ENCODE results near the gene MYF5.
"Not testable (repeated sequence)": the region's sequence is repeated elsewhere in the genome, so short reads cannot be mapped to it uniquely, and the experiment has no call there.

Gene MYF5

GRCh38 chr12:80716696-80717469, at the start of gene MYF5:
TSS of gene MYF5 (plus strand) at chr12:80716912. CDS start at chr12:80717064, 152 bp downstream.
- DNase-seq (ENCODE audit: low read depth in 2 of 3, low spot score in 1 of 3), result no peak

- DNase-seq (ENCODE audit: low read depth in 2 of 3, low spot score in 1 of 3), result no peak
Measured at GRCh38 chr12:80670214-80670613, 46.5 kb upstream of the MYF5 start.

GRCh38 chr12:80676042-80676636, 40.6 kb upstream of the MYF5 start:
- not testable (repeated sequence) for DNase-seq (ENCODE audit: low read depth in 2 of 3, low spot score in 1 of 3)

- DNase-seq (ENCODE audit: low read depth in 2 of 3, low spot score in 1 of 3), result no peak
Measured at GRCh38 chr12:80676856-80677255, 39.9 kb upstream of the MYF5 start.

GRCh38 chr12:80677994-80678393, 38.7 kb upstream of the MYF5 start:
- DNase-seq (ENCODE audit: low read depth in 2 of 3, low spot score in 1 of 3), result no peak

GRCh38 chr12:80679346-80680131, 37.2 kb upstream of the MYF5 start:
- DNase-seq (ENCODE audit: low read depth in 2 of 3, low spot score in 1 of 3), result no peak

- no peak for DNase-seq (ENCODE audit: low read depth in 2 of 3, low spot score in 1 of 3)
Measured at GRCh38 chr12:80681287-80681686, 35.4 kb upstream of the MYF5 start.

GRCh38 chr12:80681786-80682185, 34.9 kb upstream of the MYF5 start:
- DNase-seq (ENCODE audit: low read depth in 2 of 3, low spot score in 1 of 3), result no peak

GRCh38 chr12:80684077-80684495, 32.6 kb upstream of the MYF5 start:
- DNase-seq (ENCODE audit: low read depth in 2 of 3, low spot score in 1 of 3), result no peak

GRCh38 chr12:80690090-80690489, 26.6 kb upstream of the MYF5 start:
- no peak for DNase-seq (ENCODE audit: low read depth in 2 of 3, low spot score in 1 of 3)

GRCh38 chr12:80690513-80690912, 26.2 kb upstream of the MYF5 start:
- no peak for DNase-seq (ENCODE audit: low read depth in 2 of 3, low spot score in 1 of 3)

GRCh38 chr12:80692114-80692513, 24.6 kb upstream of the MYF5 start:
- no peak for DNase-seq (ENCODE audit: low read depth in 2 of 3, low spot score in 1 of 3)

- DNase-seq (ENCODE audit: low read depth in 2 of 3, low spot score in 1 of 3), result no peak
Measured at GRCh38 chr12:80697270-80697887, 19.3 kb upstream of the MYF5 start.

GRCh38 chr12:80698256-80698655, 18.5 kb upstream of the MYF5 start:
- DNase-seq (ENCODE audit: low read depth in 2 of 3, low spot score in 1 of 3), result no peak

GRCh38 chr12:80698847-80699542, 17.7 kb upstream of the MYF5 start:
- no peak for DNase-seq (ENCODE audit: low read depth in 2 of 3, low spot score in 1 of 3)

GRCh38 chr12:80700327-80700726, 16.4 kb upstream of the MYF5 start:
- DNase-seq (ENCODE audit: low read depth in 2 of 3, low spot score in 1 of 3), result no peak

- no peak for DNase-seq (ENCODE audit: low read depth in 2 of 3, low spot score in 1 of 3)
Measured at GRCh38 chr12:80701388-80701787, 15.3 kb upstream of the MYF5 start.

GRCh38 chr12:80702889-80703805, 13.6 kb upstream of the MYF5 start:
- DNase-seq (ENCODE audit: low read depth in 2 of 3, low spot score in 1 of 3), result no peak

GRCh38 chr12:80704420-80704819, 12.3 kb upstream of the MYF5 start:
- no peak for DNase-seq (ENCODE audit: low read depth in 2 of 3, low spot score in 1 of 3)

Data from stimulated activated CD4-positive, alpha-beta T cell treated with anti-CD3 and anti-CD28 coated beads, Interleukin-12 subunit alpha, Interleukin-12 subunit beta, amount 100 ng/mL, for 48 hours (primary cell).